H1 (cell line): ENCODE data around the gene KCNA5. TPM values are rescaled to one million over a fixed set of nuclear protein-coding genes. Genes with fewer than 3 reads are reported as not detected.

ENCODE experiments used
- CTCF ChIA-PET: fragments of 300-600 bp; sonication (Branson Sonifier 250); formaldehyde crosslinking; loops from one replicate; lab custom pipeline; 2021; ENCODE audit not compliant: partially characterized antibody; lab: Charles Lee
- POLR2A ChIA-PET: fragments of 300-600 bp; sonication (Branson Sonifier 250); formaldehyde crosslinking; loops from one replicate; lab custom pipeline; 2021; ENCODE audit warnings: inconsistent platforms; ENCODE audit not compliant: partially characterized antibody; lab: Charles Lee
- DNase-seq, 2 experiments: peaks; one replicate each; pipeline versions ENCODE4 v3.0.0 to v3.0.0-alpha.2; 2010 to 2022; ENCODE audit warnings: low spot score in 2 of 2, low read depth in 1 of 2, mixed read lengths in 1 of 2
- FAIRE-seq: peaks from 2 replicates; lab custom pipeline; 2011; peaks lifted over from hg19 to GRCh38; lab: Jason Lieb, UNC
- H2AFZ ChIP-seq: 2 replicates; pipeline ENCODE4 v1.8.1; 2012; ENCODE audit warnings: low read length, inconsistent platforms
- H2AK5ac ChIP-seq: 2 replicates; pipeline ENCODE4 v1.6.1; 2013; ENCODE audit warnings: low read depth, low read length
- H2BK120ac ChIP-seq: replicated peaks from 2 replicates; pipeline ENCODE3; 2013; ENCODE audit warnings: low read depth, low read length, inconsistent platforms
- H2BK12ac ChIP-seq: 2 replicates; pipeline ENCODE4 v1.6.1; 2013; ENCODE audit warnings: low read depth, low read length
- H2BK15ac ChIP-seq: 2 replicates; pipeline ENCODE4 v1.6.1; 2013; ENCODE audit warnings: low read length
- H2BK20ac ChIP-seq: 2 replicates; pipeline ENCODE4 v1.6.1; 2013; ENCODE audit warnings: low read length
- H2BK5ac ChIP-seq: 2 replicates; pipeline ENCODE4 v1.6.1; 2013; ENCODE audit warnings: low read depth, low read length
- H3K14ac ChIP-seq: 2 replicates; pipeline ENCODE4 v1.6.1; 2013; ENCODE audit warnings: inconsistent platforms; ENCODE audit not compliant: insufficient read length
- H3K18ac ChIP-seq: 2 replicates; pipeline ENCODE4 v1.6.1; 2013; ENCODE audit warnings: low read length; ENCODE audit errors: extremely low read depth
- H3K23ac ChIP-seq: 2 replicates; pipeline ENCODE4 v1.6.1; 2013; ENCODE audit warnings: inconsistent platforms; ENCODE audit not compliant: insufficient read length
- H3K23me2 ChIP-seq: 2 replicates; pipeline ENCODE4 v1.6.1; 2013; ENCODE audit warnings: low read depth, low read length
- H3K27ac ChIP-seq: 2 replicates; pipeline ENCODE4 v1.6.1; 2011; ENCODE audit warnings: low read depth, low read length, inconsistent platforms
- H3K27me3 ChIP-seq, 4 experiments: replicated peaks in 1 of 4; 1 replicate in 1 of 4; 2 replicates in 3 of 4; pipeline versions ENCODE4 v1.6.1 to v1.8.1; 2011 to 2013; ENCODE audit warnings: low read length in 3 of 4, mild to moderate bottlenecking in 3 of 4, inconsistent platforms in 2 of 4, mixed read lengths in 2 of 4, moderate library complexity in 1 of 4; ENCODE audit not compliant: control insufficient read depth in 3 of 4, insufficient read depth in 3 of 4; ENCODE audit errors: extremely low read depth in 1 of 4
- H3K36me3 ChIP-seq, 4 experiments: 2 replicates each; pipeline versions ENCODE4 v1.6.1 to v1.8.1; 2011 to 2013; ENCODE audit warnings: mild to moderate bottlenecking in 4 of 4, low read length in 3 of 4, moderate library complexity in 2 of 4, control low read depth in 1 of 4, inconsistent platforms in 1 of 4; ENCODE audit not compliant: insufficient read depth in 4 of 4, control insufficient read depth in 2 of 4
- H3K4ac ChIP-seq: replicated peaks from 2 replicates; pipeline ENCODE3; 2013; ENCODE audit warnings: low read length, low read depth, mixed read lengths, inconsistent platforms; ENCODE audit not compliant: insufficient read length
- H3K4me1 ChIP-seq, 4 experiments: replicated peaks in 1 of 4; 1 replicate in 1 of 4; 2 replicates in 3 of 4; pipeline versions ENCODE4 v1.6.1 to v1.8.1; 2011 to 2013; ENCODE audit warnings: low read length in 3 of 4, inconsistent platforms in 2 of 4, mixed read lengths in 1 of 4; ENCODE audit not compliant: insufficient read depth in 4 of 4, control insufficient read depth in 3 of 4
- H3K4me2 ChIP-seq, 2 experiments: 2 replicates each; pipeline versions ENCODE4 v1.6.1 to v1.8.1; 2011 to 2013; ENCODE audit warnings: low read depth in 2 of 2, low read length in 2 of 2, control low read depth in 1 of 2, inconsistent platforms in 1 of 2, mild to moderate bottlenecking in 1 of 2; ENCODE audit not compliant: insufficient read depth in 1 of 2
- H3K4me3 ChIP-seq, 4 experiments: fragments of 200-600, 300-600 bp in 1 of 4; sonication (generic), shearing (Covaris generic), sonication (Bioruptor Twin) in 1 of 4; 2 replicates each; pipeline versions ENCODE4 v1.5.1 to v1.8.1; 2011 to 2016; ENCODE audit warnings: low read length in 4 of 4, low read depth in 3 of 4, control low read depth in 2 of 4, inconsistent platforms in 2 of 4, mild to moderate bottlenecking in 2 of 4, mixed read lengths in 1 of 4, moderate library complexity in 1 of 4; ENCODE audit not compliant: insufficient read depth in 2 of 4; ENCODE audit errors: extremely low read depth in 1 of 4
- H3K56ac ChIP-seq: replicated peaks from 2 replicates; pipeline ENCODE3; 2013; ENCODE audit warnings: low read depth, mild to moderate bottlenecking, mixed read lengths, low read length, inconsistent platforms; ENCODE audit not compliant: insufficient read length
- H3K79me1 ChIP-seq: 2 replicates; pipeline ENCODE4 v1.6.1; 2013; ENCODE audit warnings: low read depth, low read length, control low read depth
- H3K79me2 ChIP-seq, 2 experiments: 2 replicates each; pipeline versions ENCODE4 v1.6.1 to v1.8.1; 2012 to 2013; ENCODE audit warnings: low read length in 2 of 2, mild to moderate bottlenecking in 2 of 2, inconsistent platforms in 1 of 2; ENCODE audit not compliant: insufficient read depth in 2 of 2, control insufficient read depth in 1 of 2
- H3K9ac ChIP-seq, 4 experiments: replicated peaks in 1 of 4; 1 replicate in 1 of 4; 2 replicates in 3 of 4; pipeline versions ENCODE4 v1.6.1 to v1.8.1; 2011 to 2013; ENCODE audit warnings: low read depth in 3 of 4, low read length in 3 of 4, control low read depth in 2 of 4, mild to moderate bottlenecking in 2 of 4, moderate library complexity in 2 of 4, inconsistent platforms in 1 of 4; ENCODE audit errors: extremely low read depth in 1 of 4
- H3K9me3 ChIP-seq, 2 experiments: 2 replicates each; pipeline versions ENCODE4 v1.6.1 to v1.8.1; 2012 to 2013; ENCODE audit warnings: mild to moderate bottlenecking in 2 of 2, moderate library complexity in 2 of 2, control low read depth in 1 of 2, inconsistent platforms in 1 of 2, low read depth in 1 of 2, low read length in 1 of 2, mixed read lengths in 1 of 2; ENCODE audit not compliant: insufficient read depth in 2 of 2
- H4K20me1 ChIP-seq, 2 experiments: replicated peaks in 1 of 2; 2 replicates each; pipeline versions ENCODE3 to v1.8.1; 2011 to 2013; ENCODE audit warnings: inconsistent platforms in 2 of 2, low read length in 2 of 2, mild to moderate bottlenecking in 1 of 2; ENCODE audit not compliant: insufficient read depth in 2 of 2, control insufficient read depth in 1 of 2
- H4K5ac ChIP-seq: 2 replicates; pipeline ENCODE4 v1.6.1; 2013; ENCODE audit warnings: low read length, low read depth, mixed read lengths, inconsistent platforms; ENCODE audit not compliant: insufficient read length
- H4K8ac ChIP-seq: 2 replicates; pipeline ENCODE4 v1.8.0; 2013; ENCODE audit warnings: mild to moderate bottlenecking, moderate library complexity, low read length, inconsistent platforms; ENCODE audit not compliant: insufficient read depth; ENCODE audit errors: extremely low read depth
- H4K91ac ChIP-seq: replicated peaks from 2 replicates; pipeline ENCODE3; 2013; ENCODE audit warnings: low read length, mixed read lengths, inconsistent platforms; ENCODE audit not compliant: insufficient read length
- ATF2 ChIP-seq: IDR thresholded peaks from 2 replicates; pipeline ENCODE4 v1.6.1; 2012; ENCODE audit warnings: low read length, inconsistent platforms
- BCL11A ChIP-seq, 2 experiments: IDR thresholded peaks; one replicate each; pipeline ENCODE4 v1.6.1; 2011; ENCODE audit warnings: low read depth in 2 of 2, low read length in 2 of 2, mild to moderate bottlenecking in 2 of 2
- CBX8 ChIP-seq: fragments of 300-800, 300-1000 bp; sonication (generic); IDR thresholded peaks from 2 replicates; pipeline ENCODE4 v1.7.1; 2016; ENCODE audit warnings: low read depth, low read length, borderline replicate concordance
- EGR1 ChIP-seq: IDR thresholded peaks from 2 replicates; pipeline ENCODE4 v1.6.1; 2011; ENCODE audit warnings: low read depth, low read length, borderline replicate concordance
- EZH2 ChIP-seq: fragments of 200-600 bp; sonication (generic); IDR thresholded peaks from 2 replicates; pipeline ENCODE4 v1.7.1; 2012; ENCODE audit warnings: low read depth, mild to moderate bottlenecking, moderate library complexity, low read length, inconsistent platforms; ENCODE audit not compliant: severe bottlenecking
- HDAC6 ChIP-seq: IDR thresholded peaks from one replicate; pipeline ENCODE4 v1.7.1; 2012; ENCODE audit warnings: low read depth, mild to moderate bottlenecking, inconsistent platforms, low read length, moderate library complexity
- RFX5 ChIP-seq: IDR thresholded peaks from 2 replicates; pipeline ENCODE4 v1.6.1; 2011; ENCODE audit warnings: low read depth, low read length, improper control_type of control experiment, borderline replicate concordance
- RXRA ChIP-seq: IDR thresholded peaks from 2 replicates; pipeline ENCODE4 v1.6.1; 2011; ENCODE audit warnings: low read depth, mild to moderate bottlenecking, low read length, moderate library complexity; ENCODE audit not compliant: insufficient read depth
- SIX5 ChIP-seq: IDR thresholded peaks from 2 replicates; pipeline ENCODE4 v1.6.1; 2011; ENCODE audit warnings: mild to moderate bottlenecking, low read depth, low read length
- SP1 ChIP-seq: IDR thresholded peaks from 2 replicates; pipeline ENCODE4 v1.6.1; 2011; ENCODE audit warnings: low read depth, low read length
- SP4 ChIP-seq: IDR thresholded peaks from 2 replicates; pipeline ENCODE4 v1.6.1; 2012; ENCODE audit warnings: low read length, inconsistent platforms
- TAF1 ChIP-seq: IDR thresholded peaks from 2 replicates; pipeline ENCODE4 v1.6.1; 2011; ENCODE audit warnings: mild to moderate bottlenecking, low read depth, low read length
- TEAD4 ChIP-seq: IDR thresholded peaks from 2 replicates; pipeline ENCODE4 v1.6.1; 2012; ENCODE audit warnings: low read depth, low read length, inconsistent platforms, mixed read lengths
- WGBS, 2 experiments: shearing (Covaris generic) in 1 of 2; methylation state at CpG; one replicate each; pipeline versions ENCODE4 v1.1.6 to v1.1.7; 2013 to 2015; ENCODE audit warnings: low lambda C conversion rate in 2 of 2, mixed read lengths in 2 of 2, inconsistent platforms in 1 of 2, low coverage in 1 of 2, missing lambda C conversion rate in 1 of 2; ENCODE audit not compliant: insufficient replicate concordance in 2 of 2, insufficient coverage in 1 of 2, insufficient read length in 1 of 2; ENCODE audit errors: extremely low coverage in 1 of 2, missing lambda C conversion rate in 1 of 2; 5-methylcytosine and 5-hydroxymethylcytosine counted together
- polyA plus RNA-seq, 7 experiments: library from polyadenylated mRNA; depleted of rRNA in 3 of 7; stranded (reverse) in 5 of 7; unstranded in 2 of 7; fragments of >200 nt in 5 of 7; fragments of 200-250 nt in 2 of 7; gene quantifications; 1 replicate in 5 of 7; 2 replicates in 1 of 7; 4 replicates in 1 of 7; pipeline versions ENCODE4 v1.2.1 to v1.2.3, GENCODE V29; 2011 to 2013; ENCODE audit warnings: missing spikeins in 2 of 7, mixed read lengths in 2 of 7
- total RNA-seq: library from RNA; stranded (reverse); fragmentation: NEBNext Ultra II Directional; extraction: Animal tissue kit (Norgen Biotek cat#: 25700); gene quantifications from 2 replicates; pipeline ENCODE4 v1.2.1, GENCODE V29; 2021

Gene KCNA5
- total and polyA plus RNA-seq, 2 of the 8 experiments (the other 6 are each of a cell fraction or from before 2014, with no cell fraction given): 0.20 to 0.29 TPM

DNA sequence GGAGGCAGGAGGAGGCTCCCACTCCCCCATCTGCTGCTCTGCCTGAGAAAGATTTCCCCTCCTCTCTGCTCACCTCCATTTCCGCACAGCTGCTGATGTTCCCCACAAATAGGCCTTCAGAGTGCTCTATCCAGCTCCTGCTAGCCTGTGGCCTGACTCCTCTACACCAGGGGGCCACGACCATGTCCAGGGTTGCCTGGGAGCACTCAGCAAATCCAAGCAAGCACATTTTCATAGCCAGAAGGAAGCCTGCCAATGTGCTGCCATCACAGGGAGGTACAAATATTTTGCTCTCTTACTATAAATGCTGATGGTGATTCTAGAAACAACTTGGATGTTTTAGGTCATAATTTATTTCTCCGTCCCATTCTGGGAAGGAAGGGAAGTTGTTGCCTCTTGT lies 17.3 kb downstream of the KCNA5 start:
- no peak overlapping the region for H2BK15ac ChIP-seq
- no peaks in the 10 kb centered on the region; a peak in 1 of 7 replicates for H3K27me3 ChIP-seq
- no peak overlapping the region for H2BK5ac ChIP-seq
- H3K23ac ChIP-seq: no peak overlapping the region
- H3K27ac ChIP-seq: no peak overlapping the region
- H4K20me1 ChIP-seq: no peaks in the 10 kb centered on the region
- TF ChIP-seq BCL11A (IDR thresholded peaks at IDR 0.05; ENCODE audit: low read depth in 2 of 2, low read length in 2 of 2) (no peak), HDAC6 (no peak), SP4 (no peak), TAF1 (no peak), CBX8 (no peak), EZH2 (no peak), TEAD4 (no peak), SIX5 (no peak), SP1 (no peak), RXRA (no peak), ATF2 (no peak), RFX5 (no peak), EGR1 (no peak)
- TF ChIP-seq, all 59 proteins: peak for 0
- 89% methylated on average over 3 of the region's 3 CpGs; no CpG with 5 or more reads in 1 of the 2 experiments for WGBS, 2 experiments
- Histone ChIP-seq H2BK20ac (no peak overlapping the region), H3K79me1 (no peaks in the 10 kb centered on the region), H3K18ac (no peak overlapping the region), H2AK5ac (no peak overlapping the region), H3K4me1 (no peaks in the 10 kb centered on the region), H3K23me2 (no peaks in the 10 kb centered on the region), H4K91ac (no peak overlapping the region), H3K4me3 (no peak overlapping the region), H4K8ac (no peak overlapping the region), H3K36me3 (no peaks in the 10 kb centered on the region), H3K79me2 (no peaks in the 10 kb centered on the region), H3K14ac (no peak overlapping the region), H3K9me3 (no peaks in the 10 kb centered on the region), H4K5ac (no peak overlapping the region), H3K56ac (no peak overlapping the region), H2BK12ac (no peak overlapping the region), H3K4ac (no peak overlapping the region), H2BK120ac (no peak overlapping the region), H3K9ac (no peak overlapping the region), H3K4me2 (no peak overlapping the region), H2AFZ (no peak overlapping the region)
- DNase-seq: no peak
- FAIRE-seq: no peak
- ChIA-PET POLR2A (interaction anchor here (1.8 kb wide), 1 partner anchor 9 kb away, joined by 4 read pairs; no protein-coding TSS in a partner anchor), CTCF (interaction anchor here (0.7 to 10.2 kb wide), 6 partner anchors 11 to 575 kb away, joined by 3 to 114 read pairs (median 4); no protein-coding TSS in a partner anchor)
